PC-3 (cell line): ENCODE data around the gene MTFR1L.

Source experiments
- CTCF ChIP-seq: fragments of 300-600 bp; sonication (generic); conservative IDR thresholded peaks from 2 replicates; pipeline ENCODE4 v1.5.1; 2017; ENCODE audit warnings: antibody characterized with exemption, low read depth, mild to moderate bottlenecking, low read length
- EZH2 ChIP-seq: fragments of 300-600 bp; sonication (generic); IDR thresholded peaks from one replicate; pipeline ENCODE4 v1.6.1; 2017; ENCODE audit warnings: antibody characterized with exemption, mild to moderate bottlenecking, low read length; ENCODE audit not compliant: unreplicated experiment

- TF ChIP-seq CTCF (no peak), EZH2 (no peak)
Observed at GRCh38 chr1:25804244-25804963, 15.3 kb upstream of the MTFR1L start.
